Right atrium auricular region (tissue), 2 donors: ENCODE measurements around the gene IFNA10. TPM values are rescaled to one million over a fixed set of nuclear protein-coding genes. Genes with fewer than 3 reads are reported as not detected.
A peak's percentile ranks its signal among the peaks of the same experiment; 100 is the strongest.
"Not testable (repeated sequence)": the region's sequence is repeated elsewhere in the genome, so short reads cannot be mapped to it uniquely, and the experiment has no call there.

Source experiments
- DNase-seq: peaks from one replicate; pipeline ENCODE4 v3.0.0-alpha.2; 2019; ENCODE audit warnings: low spot score
- H3K27ac ChIP-seq, 2 donors: fragments of 200-600 bp; sonication (generic); 1 replicate in 1 of 2; 2 replicates in 1 of 2; pipeline ENCODE4 v1.5.1; 2016 to 2019
- H3K27me3 ChIP-seq, 2 donors: fragments of 200-600 bp; sonication (generic); one replicate each; pipeline versions ENCODE4 v1.5.1 to v1.6.0; 2017 to 2019
- H3K36me3 ChIP-seq: fragments of 200-600 bp; sonication (generic); one replicate; pipeline ENCODE4 v1.5.1; 2016
- H3K4me1 ChIP-seq, 2 donors: fragments of 200-600 bp; sonication (generic); one replicate each; pipeline versions ENCODE4 v1.5.1 to v1.6.0; 2017 to 2019
- H3K4me3 ChIP-seq, 2 donors: fragments of 200-600 bp; sonication (generic); 1 replicate in 1 of 2; 2 replicates in 1 of 2; pipeline ENCODE4 v1.5.1; 2017 to 2019; ENCODE audit warnings: mild to moderate bottlenecking in 1 of 2, moderate library complexity in 1 of 2
- H3K9me3 ChIP-seq, 2 donors: fragments of 200-600 bp; sonication (generic); one replicate each; pipeline ENCODE4 v1.5.1; 2019
- CTCF ChIP-seq, 2 donors: fragments of 200-600 bp; sonication (generic); IDR thresholded peaks; one replicate each; pipeline ENCODE4 v1.5.1; 2019; ENCODE audit warnings: antibody characterized with exemption in 2 of 2
- total RNA-seq, 2 donors: library from RNA; depleted of rRNA; stranded (reverse); fragments of >200 nt; gene quantifications; one replicate each; pipeline ENCODE4 v1.1.0, GENCODE V29; 2016

The IFNA10 gene
- total RNA-seq, result not detected

- not testable (repeated sequence) for H3K4me3 ChIP-seq, H3K9me3 ChIP-seq, H3K4me1 ChIP-seq, H3K27ac ChIP-seq, DNase-seq, H3K36me3 ChIP-seq, H3K27me3 ChIP-seq
Measured at GRCh38 chr9:21207043-21207442, at the start of gene IFNA10. Gene IFNA10, minus strand, starts transcription at chr9:21207143. Its CDS starts 46 bp downstream, at chr9:21207097.

GRCh38 chr9:21255538-21256212, 48.7 kb upstream of the IFNA10 start:
- DNase-seq, result no peak
- no peaks in the 10 kb centered on the region for H3K27me3 ChIP-seq
- no peak overlapping the region for H3K4me3 ChIP-seq
- no peaks in the 10 kb centered on the region for H3K9me3 ChIP-seq
- TF ChIP-seq CTCF (IDR thresholded peaks at IDR 0.05), result no peak
- H3K4me1 ChIP-seq, result peaks cover 0 to 8% of the 10 kb centered on the region in 2 donors
- no peaks in the 10 kb centered on the region for H3K36me3 ChIP-seq
- no peak overlapping the region for H3K27ac ChIP-seq

- H3K27me3 ChIP-seq, result no peaks in the 10 kb centered on the region
- H3K9me3 ChIP-seq, result no peaks in the 10 kb centered on the region
- TF ChIP-seq CTCF (IDR thresholded peaks at IDR 0.05), result peak in 1 of 2 donors; percentile 65
- H3K36me3 ChIP-seq, result no peaks in the 10 kb centered on the region
- H3K4me3 ChIP-seq, result no peak overlapping the region
- no peak overlapping the region for H3K27ac ChIP-seq
- peaks cover 0 to 8% of the 10 kb centered on the region in 2 donors for H3K4me1 ChIP-seq
- DNase-seq, result no peak
Measured at GRCh38 chr9:21252721-21253547, 46.0 kb upstream of the IFNA10 start.

GRCh38 chr9:21251638-21252037, 44.7 kb upstream of the IFNA10 start:
- Histone ChIP-seq H3K4me3 (no peak overlapping the region), H3K27me3 (no peaks in the 10 kb centered on the region), H3K27ac (no peak overlapping the region), H3K36me3 (no peaks in the 10 kb centered on the region), H3K9me3 (no peaks in the 10 kb centered on the region), H3K4me1 (peaks cover 0 to 8% of the 10 kb centered on the region in 2 donors)
- no peak for DNase-seq
- TF ChIP-seq CTCF (IDR thresholded peaks at IDR 0.05), result no peak

- Histone ChIP-seq H3K4me3 (no peak overlapping the region), H3K4me1 (peaks cover 0 to 8% of the 10 kb centered on the region in 2 donors), H3K36me3 (no peaks in the 10 kb centered on the region), H3K27me3 (no peaks in the 10 kb centered on the region), H3K9me3 (no peaks in the 10 kb centered on the region), H3K27ac (no peak overlapping the region)
- TF ChIP-seq CTCF (IDR thresholded peaks at IDR 0.05), result no peak
- DNase-seq, result no peak
Measured at GRCh38 chr9:21251190-21251589, 44.2 kb upstream of the IFNA10 start.

GRCh38 chr9:21244836-21245235, 37.9 kb upstream of the IFNA10 start:
- H3K27ac ChIP-seq, result no peak overlapping the region
- H3K4me1 ChIP-seq, result no peaks in the 10 kb centered on the region
- no peaks in the 10 kb centered on the region for H3K27me3 ChIP-seq
- no peak for DNase-seq
- no peak overlapping the region for H3K4me3 ChIP-seq
- no peaks in the 10 kb centered on the region for H3K9me3 ChIP-seq
- TF ChIP-seq CTCF (IDR thresholded peaks at IDR 0.05), result no peak
- H3K36me3 ChIP-seq, result no peaks in the 10 kb centered on the region
